Neural cell (in vitro differentiated cells): ENCODE results near the gene SLC16A2. TPM values are rescaled to one million over a fixed set of nuclear protein-coding genes. Genes with fewer than 3 reads are reported as not detected.

Source experiments
- H2AFZ ChIP-seq: fragments of 200-600, 300-800 bp; sonication (generic), shearing (Covaris generic); 2 replicates; pipeline ENCODE4 v1.6.0; 2014; ENCODE audit warnings: low read depth, mild to moderate bottlenecking, antibody characterized with exemption, low read length, moderate library complexity
- H3F3A ChIP-seq: fragments of 200-600 bp; shearing (Covaris generic); 2 replicates; pipeline ENCODE4 v1.6.1; 2016; ENCODE audit warnings: mild to moderate bottlenecking, moderate library complexity, mixed read lengths, antibody characterized with exemption, low read length; ENCODE audit not compliant: insufficient read depth, poor library complexity, severe bottlenecking
- H3K27ac ChIP-seq: fragments of 200-600, 300-800 bp; sonication (generic), shearing (Covaris generic); 2 replicates; pipeline ENCODE4 v1.5.1; 2014; ENCODE audit warnings: mild to moderate bottlenecking, low read length, moderate library complexity
- H3K27me3 ChIP-seq: fragments of 300-800, 200-600 bp; sonication (generic), shearing (Covaris generic); 2 replicates; pipeline ENCODE4 v1.6.0; 2014; ENCODE audit warnings: mild to moderate bottlenecking, low read depth, low read length, moderate library complexity; ENCODE audit not compliant: insufficient read depth
- H3K36me3 ChIP-seq: fragments of 300-800, 200-600 bp; sonication (generic), shearing (Covaris generic); 2 replicates; pipeline ENCODE4 v1.5.1; 2014; ENCODE audit warnings: mild to moderate bottlenecking, antibody characterized with exemption, low read length, moderate library complexity; ENCODE audit not compliant: insufficient read depth
- H3K4me2 ChIP-seq: fragments of 300-800, 200-600 bp; sonication (generic), shearing (Covaris generic); 2 replicates; pipeline ENCODE4 v1.6.0; 2014; ENCODE audit warnings: mild to moderate bottlenecking, low read length
- H3K4me3 ChIP-seq: fragments of 300-800, 200-600 bp; sonication (generic), shearing (Covaris generic); 2 replicates; pipeline ENCODE4 v1.5.1; 2014; ENCODE audit warnings: mild to moderate bottlenecking, low read length, moderate library complexity
- H3K79me2 ChIP-seq: fragments of 200-600 bp; shearing (Covaris generic); replicated peaks from 2 replicates; pipeline ENCODE4 v1.6.0; 2014; ENCODE audit warnings: mild to moderate bottlenecking, low read length, moderate library complexity; ENCODE audit not compliant: insufficient read depth
- H3K9ac ChIP-seq: fragments of 300-800, 200-600 bp; sonication (generic), shearing (Covaris generic); 2 replicates; pipeline ENCODE4 v1.6.1; 2016; ENCODE audit warnings: mild to moderate bottlenecking, low read length, mixed read lengths
- H3K9me2 ChIP-seq: fragments of 200-600 bp; shearing (Covaris generic); 2 replicates; pipeline ENCODE4 v1.6.1; 2016; ENCODE audit warnings: mild to moderate bottlenecking, low read length, mixed read lengths; ENCODE audit not compliant: insufficient read depth
- H3K9me3 ChIP-seq: fragments of 200-600, 300-800 bp; sonication (generic), shearing (Covaris generic); 2 replicates; pipeline ENCODE4 v1.6.1; 2016; ENCODE audit warnings: mild to moderate bottlenecking, mixed run types, low read length, moderate library complexity, mixed read lengths
- H4K20me1 ChIP-seq: fragments of 200-600 bp; shearing (Covaris generic); 2 replicates; pipeline ENCODE4 v1.6.1; 2016; ENCODE audit warnings: mild to moderate bottlenecking, mixed run types; ENCODE audit not compliant: insufficient read depth
- EP300 ChIP-seq: fragments of 450-650 bp; conservative IDR thresholded peaks from 2 replicates; pipeline ENCODE4 v1.6.1; 2014; ENCODE audit warnings: antibody characterized with exemption, mild to moderate bottlenecking, moderate library complexity; ENCODE audit not compliant: poor library complexity, severe bottlenecking
- EZH2 ChIP-seq: fragments of 200-600, 300-800 bp; shearing (Covaris generic), sonication (generic); IDR thresholded peaks from 2 replicates; pipeline ENCODE4 v1.6.1; 2014; ENCODE audit warnings: antibody characterized with exemption, low read length, borderline replicate concordance, mild to moderate bottlenecking; ENCODE audit not compliant: insufficient read depth, poor library complexity, severe bottlenecking
- MXI1 ChIP-seq: fragments of 450-650 bp; conservative IDR thresholded peaks from 2 replicates; pipeline ENCODE4 v1.6.1; 2014; ENCODE audit warnings: antibody characterized with exemption, mild to moderate bottlenecking; ENCODE audit not compliant: poor library complexity, severe bottlenecking
- POLR2AphosphoS5 ChIP-seq: IDR thresholded peaks from 2 replicates; pipeline ENCODE4 v1.6.1; 2012
- RAD21 ChIP-seq: fragments of 450-650 bp; conservative IDR thresholded peaks from 2 replicates; pipeline ENCODE4 v1.6.1; 2014; ENCODE audit warnings: antibody characterized with exemption, mild to moderate bottlenecking, moderate library complexity
- SMC3 ChIP-seq: fragments of 450-650 bp; conservative IDR thresholded peaks from 2 replicates; pipeline ENCODE4 v1.6.1; 2014; ENCODE audit warnings: antibody characterized with exemption, mild to moderate bottlenecking, moderate library complexity; ENCODE audit not compliant: poor library complexity
- TAF1 ChIP-seq: IDR thresholded peaks from 2 replicates; pipeline ENCODE4 v1.6.1; 2012; ENCODE audit warnings: low read depth
- polyA plus RNA-seq: library from polyadenylated mRNA; depleted of rRNA; stranded (reverse); fragments of >200 nt; gene quantifications from 2 replicates; pipeline ENCODE4 v1.2.3, GENCODE V29; 2014
- TF ChIP-seq, protein P1 (sequence below): IDR thresholded peaks from 2 replicates; pipeline ENCODE4 v1.6.1; 2012; ENCODE audit warnings: borderline replicate concordance
- TF ChIP-seq, protein P2 (sequence below): fragments of 450-650 bp; IDR thresholded peaks from 2 replicates; pipeline ENCODE4 v1.5.1; 2014; ENCODE audit warnings: antibody characterized with exemption, mild to moderate bottlenecking, moderate library complexity; ENCODE audit not compliant: poor library complexity, severe bottlenecking

SLC16A2 gene
- polyA plus RNA-seq, 1 donor from 2014 or later, result 14.5 TPM

DNA sequence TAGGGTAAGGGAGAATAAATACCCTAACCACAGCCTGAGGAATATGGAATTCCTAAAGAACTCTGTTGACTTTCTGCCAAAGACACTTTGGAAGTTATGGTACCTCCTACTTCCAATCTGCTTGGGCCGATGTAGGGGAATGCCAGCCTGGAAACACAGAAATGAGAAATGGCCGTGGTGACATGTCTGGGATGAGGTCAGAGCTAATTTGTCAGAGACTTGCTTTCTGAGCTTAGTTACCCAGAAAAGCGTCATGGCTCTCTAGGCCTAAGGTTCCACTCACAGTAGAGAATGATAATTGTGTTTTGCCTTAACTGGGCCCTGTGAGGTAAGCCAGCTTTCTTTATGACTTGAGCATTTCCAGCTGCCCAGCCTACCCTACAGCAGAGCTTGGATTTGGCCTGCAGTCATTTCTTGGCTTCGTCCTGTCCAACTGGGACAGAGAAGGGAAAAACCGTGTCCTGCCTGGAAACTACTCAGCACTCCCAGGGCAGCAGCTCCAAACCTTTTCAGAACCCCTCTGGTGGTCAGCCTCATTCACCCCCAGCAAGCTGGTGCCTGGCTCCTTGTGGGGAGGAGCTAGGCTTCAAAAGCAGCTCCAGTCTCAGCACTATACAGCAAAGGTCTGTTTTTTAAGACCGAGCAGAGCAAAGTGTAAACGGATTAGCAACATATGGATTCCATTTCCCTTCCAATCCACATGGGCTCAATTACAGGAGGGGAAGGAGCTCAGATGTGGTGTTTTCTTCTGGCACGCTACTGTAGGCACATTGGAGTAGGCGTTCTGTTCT, 100.9 kb downstream of the SLC16A2 start:
- Histone ChIP-seq H3K27ac (no peak overlapping the region), H3K9me3 (no peaks in the 10 kb centered on the region), H3K79me2 (no peaks in the 10 kb centered on the region), H3K27me3 (no peaks in the 10 kb centered on the region), H4K20me1 (no peaks in the 10 kb centered on the region), H3K9ac (no peak overlapping the region), H3K36me3 (no peaks in the 10 kb centered on the region), H2AFZ (no peak overlapping the region), H3K4me3 (no peak overlapping the region), H3F3A (no peaks in the 10 kb centered on the region), H3K9me2 (no peaks in the 10 kb centered on the region), H3K4me2 (no peak overlapping the region)
- TF ChIP-seq TAF1 (no peak), EZH2 (no peak)

DNA sequence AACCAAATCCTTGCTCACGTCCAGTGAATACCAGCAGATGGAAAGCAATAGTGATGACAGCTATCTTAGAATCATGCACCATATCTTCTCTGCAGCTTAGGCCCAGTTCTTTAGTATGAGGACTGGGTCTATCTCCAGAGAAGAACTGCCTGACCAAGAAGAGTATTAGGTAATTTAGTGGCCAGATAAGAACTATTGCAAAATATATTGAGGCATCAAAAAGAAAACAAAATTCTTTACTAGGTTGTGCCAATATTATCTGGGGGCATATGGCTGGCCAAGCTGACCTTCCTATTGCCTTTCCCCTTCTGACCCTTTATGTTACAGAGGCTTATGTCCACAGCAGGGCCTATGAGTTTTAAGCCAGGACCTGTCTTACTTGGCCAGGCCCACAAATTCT, 101.9 kb downstream of the SLC16A2 start:
- Histone ChIP-seq H3K27me3 (no peaks in the 10 kb centered on the region), H3K9ac (no peak overlapping the region), H3K27ac (no peak overlapping the region), H3K79me2 (no peaks in the 10 kb centered on the region), H2AFZ (no peak overlapping the region), H3K4me2 (no peak overlapping the region), H3K9me3 (no peaks in the 10 kb centered on the region), H3K36me3 (no peaks in the 10 kb centered on the region), H3K4me3 (no peak overlapping the region), H4K20me1 (no peaks in the 10 kb centered on the region), H3F3A (no peaks in the 10 kb centered on the region), H3K9me2 (no peaks in the 10 kb centered on the region)
- TF ChIP-seq, protein P1, sequence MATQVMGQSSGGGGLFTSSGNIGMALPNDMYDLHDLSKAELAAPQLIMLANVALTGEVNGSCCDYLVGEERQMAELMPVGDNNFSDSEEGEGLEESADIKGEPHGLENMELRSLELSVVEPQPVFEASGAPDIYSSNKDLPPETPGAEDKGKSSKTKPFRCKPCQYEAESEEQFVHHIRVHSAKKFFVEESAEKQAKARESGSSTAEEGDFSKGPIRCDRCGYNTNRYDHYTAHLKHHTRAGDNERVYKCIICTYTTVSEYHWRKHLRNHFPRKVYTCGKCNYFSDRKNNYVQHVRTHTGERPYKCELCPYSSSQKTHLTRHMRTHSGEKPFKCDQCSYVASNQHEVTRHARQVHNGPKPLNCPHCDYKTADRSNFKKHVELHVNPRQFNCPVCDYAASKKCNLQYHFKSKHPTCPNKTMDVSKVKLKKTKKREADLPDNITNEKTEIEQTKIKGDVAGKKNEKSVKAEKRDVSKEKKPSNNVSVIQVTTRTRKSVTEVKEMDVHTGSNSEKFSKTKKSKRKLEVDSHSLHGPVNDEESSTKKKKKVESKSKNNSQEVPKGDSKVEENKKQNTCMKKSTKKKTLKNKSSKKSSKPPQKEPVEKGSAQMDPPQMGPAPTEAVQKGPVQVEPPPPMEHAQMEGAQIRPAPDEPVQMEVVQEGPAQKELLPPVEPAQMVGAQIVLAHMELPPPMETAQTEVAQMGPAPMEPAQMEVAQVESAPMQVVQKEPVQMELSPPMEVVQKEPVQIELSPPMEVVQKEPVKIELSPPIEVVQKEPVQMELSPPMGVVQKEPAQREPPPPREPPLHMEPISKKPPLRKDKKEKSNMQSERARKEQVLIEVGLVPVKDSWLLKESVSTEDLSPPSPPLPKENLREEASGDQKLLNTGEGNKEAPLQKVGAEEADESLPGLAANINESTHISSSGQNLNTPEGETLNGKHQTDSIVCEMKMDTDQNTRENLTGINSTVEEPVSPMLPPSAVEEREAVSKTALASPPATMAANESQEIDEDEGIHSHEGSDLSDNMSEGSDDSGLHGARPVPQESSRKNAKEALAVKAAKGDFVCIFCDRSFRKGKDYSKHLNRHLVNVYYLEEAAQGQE, result no peak
- no peak for TF ChIP-seq RAD21
- TF ChIP-seq EZH2, result no peak
- TF ChIP-seq MXI1, result no peak
- TF ChIP-seq SMC3, result no peak
- TF ChIP-seq EP300, result no peak
- no peak for TF ChIP-seq TAF1
- no peak for TF ChIP-seq POLR2AphosphoS5
- TF ChIP-seq, protein P2, sequence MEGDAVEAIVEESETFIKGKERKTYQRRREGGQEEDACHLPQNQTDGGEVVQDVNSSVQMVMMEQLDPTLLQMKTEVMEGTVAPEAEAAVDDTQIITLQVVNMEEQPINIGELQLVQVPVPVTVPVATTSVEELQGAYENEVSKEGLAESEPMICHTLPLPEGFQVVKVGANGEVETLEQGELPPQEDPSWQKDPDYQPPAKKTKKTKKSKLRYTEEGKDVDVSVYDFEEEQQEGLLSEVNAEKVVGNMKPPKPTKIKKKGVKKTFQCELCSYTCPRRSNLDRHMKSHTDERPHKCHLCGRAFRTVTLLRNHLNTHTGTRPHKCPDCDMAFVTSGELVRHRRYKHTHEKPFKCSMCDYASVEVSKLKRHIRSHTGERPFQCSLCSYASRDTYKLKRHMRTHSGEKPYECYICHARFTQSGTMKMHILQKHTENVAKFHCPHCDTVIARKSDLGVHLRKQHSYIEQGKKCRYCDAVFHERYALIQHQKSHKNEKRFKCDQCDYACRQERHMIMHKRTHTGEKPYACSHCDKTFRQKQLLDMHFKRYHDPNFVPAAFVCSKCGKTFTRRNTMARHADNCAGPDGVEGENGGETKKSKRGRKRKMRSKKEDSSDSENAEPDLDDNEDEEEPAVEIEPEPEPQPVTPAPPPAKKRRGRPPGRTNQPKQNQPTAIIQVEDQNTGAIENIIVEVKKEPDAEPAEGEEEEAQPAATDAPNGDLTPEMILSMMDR, result no peak
